Esophagus muscularis mucosa (tissue), 4 donors: ENCODE measurements around the gene FAM227B. TPM values are rescaled to one million over a fixed set of nuclear protein-coding genes. Genes with fewer than 3 reads are reported as not detected.
"Not testable (repeated sequence)": the region's sequence is repeated elsewhere in the genome, so short reads cannot be mapped to it uniquely, and the experiment has no call there.

Experiments used
- DNase-seq: peaks from one replicate; pipeline ENCODE4 v3.0.0-alpha.2; 2017; ENCODE audit errors: extremely low spot score
- H3K27ac ChIP-seq, 4 donors: fragments of 200-600 bp; sonication (generic); replicated peaks in 1 of 4; 1 replicate in 3 of 4; 2 replicates in 1 of 4; pipeline ENCODE4 v1.5.1; 2016 to 2019; ENCODE audit warnings: mild to moderate bottlenecking in 1 of 4
- H3K27me3 ChIP-seq, 4 donors: fragments of 200-600 bp; sonication (generic); one replicate each; pipeline versions ENCODE4 v1.5.1 to v1.6.0; 2016 to 2019
- H3K36me3 ChIP-seq, 4 donors: fragments of 200-600 bp; sonication (generic); one replicate each; pipeline ENCODE4 v1.5.1; 2016 to 2019
- H3K4me1 ChIP-seq, 4 donors: fragments of 200-600 bp; sonication (generic); one replicate each; pipeline ENCODE4 v1.5.1; 2016 to 2019
- H3K4me3 ChIP-seq, 4 donors: fragments of 200-600 bp; sonication (generic); 1 replicate in 2 of 4; 2 replicates in 2 of 4; pipeline ENCODE4 v1.5.1; 2016 to 2019; ENCODE audit warnings: mild to moderate bottlenecking in 4 of 4, moderate library complexity in 1 of 4
- H3K9me3 ChIP-seq, 4 donors: fragments of 200-600 bp; sonication (generic); 1 replicate in 3 of 4; 2 replicates in 1 of 4; pipeline ENCODE4 v1.5.1; 2016 to 2019
- EP300 ChIP-seq: sonication (generic); formaldehyde crosslinking; IDR thresholded peaks from one replicate; pipeline ENCODE4 v1.6.1; 2017; ENCODE audit warnings: antibody characterized with exemption
- POLR2A ChIP-seq: fragments of 450-650 bp; IDR thresholded peaks from one replicate; pipeline ENCODE4 v1.6.1; 2017; ENCODE audit warnings: antibody characterized with exemption, moderate library complexity, mild to moderate bottlenecking, low read depth
- POLR2AphosphoS5 ChIP-seq, 2 donors: sonication (generic); formaldehyde crosslinking; IDR thresholded peaks; one replicate each; pipeline ENCODE4 v1.6.1; 2017; ENCODE audit warnings: antibody characterized with exemption in 2 of 2
- WGBS: methylation state at CpG from one replicate; pipeline ENCODE4 v1.1.5; 2018; 5-methylcytosine and 5-hydroxymethylcytosine counted together
- intact Hi-C: fragments of 100-400 bp; cut with DNase I; formaldehyde crosslinking; loops from one replicate; pipeline ENCODE4 v1.15.1; 2023
- total RNA-seq, 4 donors: library from RNA; depleted of rRNA; stranded (reverse); fragments of >200 nt; gene quantifications; one replicate each; pipeline versions ENCODE4 v1.1.0 to v1.2.1, GENCODE V29; 2016
- TF ChIP-seq, protein P1 (sequence below), 3 experiments: fragments of 200-600 bp in 2 of 3; fragments of 450-650 bp in 1 of 3; sonication (generic) in 2 of 3; IDR thresholded peaks; one replicate each; pipeline ENCODE4 v1.5.1; 2017 to 2019; ENCODE audit warnings: antibody characterized with exemption in 3 of 3, mild to moderate bottlenecking in 2 of 3, moderate library complexity in 1 of 3

Gene FAM227B
- total RNA-seq, 4 donors from 2014 or later, result 5.8 to 13.7 (median 10.3) TPM

DNA sequence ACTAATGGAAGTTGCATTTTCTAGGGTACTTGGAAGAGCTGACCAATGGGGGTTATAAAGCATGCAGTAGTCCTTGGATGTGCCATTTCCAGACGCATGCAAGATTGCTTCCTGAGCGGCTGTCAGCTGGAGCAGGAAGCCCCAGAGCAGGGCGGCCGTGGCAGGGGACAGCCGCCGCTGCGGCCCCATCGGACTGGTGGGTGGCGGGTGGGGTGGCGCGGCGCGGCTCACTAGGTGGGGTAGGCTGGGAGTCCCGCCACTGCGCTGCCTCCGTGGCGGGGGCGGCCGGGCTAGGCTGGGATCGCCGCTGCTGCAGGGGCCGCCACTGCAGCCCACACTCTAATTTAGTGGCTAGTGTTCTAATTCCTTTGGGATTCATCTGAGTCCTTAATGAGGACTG, 254.1 kb downstream of the FAM227B start:
- Histone ChIP-seq H3K27ac (no peak overlapping the region), H3K9me3 (peaks cover 0 to 4% (median 0%) of the 10 kb centered on the region in 4 donors), H3K36me3 (no peaks in the 10 kb centered on the region), H3K27me3 (no peaks in the 10 kb centered on the region), H3K4me3 (no peak overlapping the region), H3K4me1 (no peaks in the 10 kb centered on the region)
- TF ChIP-seq POLR2A, result no peak
- TF ChIP-seq, protein P1, sequence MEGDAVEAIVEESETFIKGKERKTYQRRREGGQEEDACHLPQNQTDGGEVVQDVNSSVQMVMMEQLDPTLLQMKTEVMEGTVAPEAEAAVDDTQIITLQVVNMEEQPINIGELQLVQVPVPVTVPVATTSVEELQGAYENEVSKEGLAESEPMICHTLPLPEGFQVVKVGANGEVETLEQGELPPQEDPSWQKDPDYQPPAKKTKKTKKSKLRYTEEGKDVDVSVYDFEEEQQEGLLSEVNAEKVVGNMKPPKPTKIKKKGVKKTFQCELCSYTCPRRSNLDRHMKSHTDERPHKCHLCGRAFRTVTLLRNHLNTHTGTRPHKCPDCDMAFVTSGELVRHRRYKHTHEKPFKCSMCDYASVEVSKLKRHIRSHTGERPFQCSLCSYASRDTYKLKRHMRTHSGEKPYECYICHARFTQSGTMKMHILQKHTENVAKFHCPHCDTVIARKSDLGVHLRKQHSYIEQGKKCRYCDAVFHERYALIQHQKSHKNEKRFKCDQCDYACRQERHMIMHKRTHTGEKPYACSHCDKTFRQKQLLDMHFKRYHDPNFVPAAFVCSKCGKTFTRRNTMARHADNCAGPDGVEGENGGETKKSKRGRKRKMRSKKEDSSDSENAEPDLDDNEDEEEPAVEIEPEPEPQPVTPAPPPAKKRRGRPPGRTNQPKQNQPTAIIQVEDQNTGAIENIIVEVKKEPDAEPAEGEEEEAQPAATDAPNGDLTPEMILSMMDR (IDR thresholded peaks at IDR 0.05), result no peak
- intact Hi-C loops, result no loop called here
- no peak for DNase-seq
- WGBS, result 99% methylated on average over 21 of the region's 22 CpGs

DNA sequence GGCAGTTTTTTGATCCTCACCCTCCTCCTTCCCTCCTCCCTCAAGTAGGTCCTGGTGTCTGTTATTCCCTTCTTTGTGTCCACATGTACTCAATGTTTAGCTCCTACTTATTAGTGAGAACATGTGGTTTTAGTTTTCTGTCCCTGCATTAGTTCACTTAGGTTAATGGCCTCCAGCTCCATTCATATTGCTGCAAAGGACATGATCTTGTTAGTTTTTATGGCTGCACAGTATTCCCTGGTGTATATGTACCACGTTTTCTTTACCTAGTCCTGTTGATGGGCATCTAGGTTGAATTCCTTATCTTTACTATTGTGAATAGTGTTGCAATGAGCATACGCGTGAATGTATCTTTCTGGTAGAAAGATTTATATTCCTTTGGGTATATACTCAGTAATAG, 259.2 kb downstream of the FAM227B start:
- no peak for DNase-seq
- TF ChIP-seq EP300 (no peak), POLR2AphosphoS5 (IDR thresholded peaks at IDR 0.05) (no peak), POLR2A (no peak)
- TF ChIP-seq, protein P1 (IDR thresholded peaks at IDR 0.05), result no peak
- 86% methylated on average over 3 of the region's 3 CpGs for WGBS

DNA sequence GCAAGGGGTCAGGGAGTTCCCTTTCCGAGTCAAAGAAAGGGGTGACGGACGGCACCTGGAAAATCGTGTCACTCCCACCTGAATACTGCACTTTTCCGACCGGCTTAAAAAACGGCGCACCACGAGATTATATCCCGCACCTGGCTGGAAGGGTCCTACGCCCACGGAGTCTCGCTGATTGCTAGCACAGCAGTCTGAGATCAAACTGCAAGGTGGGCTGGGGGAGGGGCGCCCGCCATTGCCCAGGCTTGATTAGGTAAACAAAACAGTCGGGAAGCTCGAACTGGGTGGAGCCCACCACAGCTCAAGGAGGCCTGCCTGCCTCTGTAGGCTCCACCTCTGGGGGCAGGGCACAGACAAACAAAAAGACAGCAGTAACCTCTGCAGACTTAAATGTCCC, 266.2 kb downstream of the FAM227B start:
- WGBS, result 90% methylated on average over 13 of the region's 17 CpGs
- H3K36me3 ChIP-seq, H3K27me3 ChIP-seq, intact Hi-C loops, H3K4me3 ChIP-seq, DNase-seq, H3K4me1 ChIP-seq, H3K27ac ChIP-seq, H3K9me3 ChIP-seq: not testable (repeated sequence)

More for the DNA sequence above, 259.2 kb downstream of the FAM227B start:
- Histone ChIP-seq H3K36me3 (no peaks in the 10 kb centered on the region), H3K4me1 (no peaks in the 10 kb centered on the region), H3K4me3 (no peak overlapping the region), H3K27me3 (no peaks in the 10 kb centered on the region), H3K27ac (no peak overlapping the region), H3K9me3 (peaks cover 0 to 4% (median 0%) of the 10 kb centered on the region in 4 donors)
- intact Hi-C loops, result no loop called here

DNA sequence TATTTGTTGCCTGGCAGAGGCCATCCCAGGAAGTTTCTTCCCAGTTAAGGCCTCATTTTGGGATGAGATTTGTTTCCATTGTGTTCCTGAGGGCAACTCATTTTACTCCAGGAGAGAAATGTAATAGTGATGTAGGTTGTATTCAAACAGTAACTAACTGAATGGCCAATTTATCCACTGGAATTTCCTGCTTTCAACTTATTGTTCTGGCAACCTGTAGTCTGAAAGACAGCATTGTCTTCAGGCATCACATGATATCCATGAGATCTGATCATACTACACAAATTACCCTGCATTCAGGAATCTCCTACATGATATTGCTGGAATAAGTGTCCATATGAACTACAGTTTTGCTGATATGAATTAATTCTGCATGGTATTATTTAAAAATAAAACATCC, 277.1 kb downstream of the FAM227B start:
- Histone ChIP-seq H3K4me1 (no peaks in the 10 kb centered on the region), H3K9me3 (peaks cover 0 to 5% (median 0%) of the 10 kb centered on the region in 4 donors), H3K4me3 (no peak overlapping the region), H3K27ac (no peak overlapping the region), H3K36me3 (peaks cover 0 to 6% (median 0%) of the 10 kb centered on the region in 4 donors), H3K27me3 (no peaks in the 10 kb centered on the region)
- no peak for TF ChIP-seq EP300
- TF ChIP-seq, protein P1 (IDR thresholded peaks at IDR 0.05), result no peak
- no peak for TF ChIP-seq POLR2AphosphoS5 (IDR thresholded peaks at IDR 0.05)
- TF ChIP-seq POLR2A, result no peak
- intact Hi-C loops, result no loop called here
- no peak for DNase-seq

DNA sequence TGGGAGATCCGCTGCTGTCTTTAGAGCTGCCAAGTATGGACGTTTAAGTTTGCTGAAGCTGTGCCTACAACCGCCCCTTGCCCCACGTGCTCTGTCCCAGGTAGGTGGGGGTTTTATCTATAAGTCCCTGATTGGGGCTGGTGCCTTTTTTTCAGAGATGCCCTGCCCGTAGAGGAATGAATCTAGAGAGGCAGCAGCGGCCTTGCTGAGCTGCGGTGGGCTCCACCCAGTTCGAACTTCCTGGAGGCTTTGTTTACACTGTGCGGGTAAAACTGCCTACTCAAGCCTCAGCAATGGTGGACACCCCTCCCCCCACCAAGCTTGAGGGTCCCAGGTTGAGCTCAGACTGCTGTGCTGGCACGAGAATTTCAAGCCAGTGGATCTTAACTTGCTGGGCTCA, 281.0 kb downstream of the FAM227B start:
- Histone ChIP-seq H3K4me3 (no peak overlapping the region), H3K9me3 (peaks cover 0 to 5% (median 0%) of the 10 kb centered on the region in 4 donors), H3K4me1 (no peaks in the 10 kb centered on the region), H3K27ac (no peak overlapping the region), H3K27me3 (no peaks in the 10 kb centered on the region), H3K36me3 (peaks cover 0 to 3% (median 0%) of the 10 kb centered on the region in 4 donors)
- WGBS, result 90% methylated on average over 9 of the region's 10 CpGs
- DNase-seq, result no peak
- intact Hi-C loops, result no loop called here
- TF ChIP-seq EP300 (no peak), POLR2A (no peak), POLR2AphosphoS5 (IDR thresholded peaks at IDR 0.05) (no peak)
- TF ChIP-seq, protein P1 (IDR thresholded peaks at IDR 0.05), result no peak
